Neuronal stem cell (in vitro differentiated cells): ENCODE results near the gene PSKH1.

Experiments used
- DNase-seq: peaks from one replicate; pipeline ENCODE4 v3.0.0-alpha.2; 2013; ENCODE audit warnings: low spot score
- H2AFZ ChIP-seq: one replicate; pipeline ENCODE4 v1.6.1; 2013; ENCODE audit warnings: mild to moderate bottlenecking, low read length, inconsistent platforms
- H2AK5ac ChIP-seq: 2 replicates; pipeline ENCODE4 v1.6.1; 2013; ENCODE audit warnings: low read depth, mild to moderate bottlenecking, inconsistent platforms, low read length, moderate library complexity, mixed read lengths
- H2BK120ac ChIP-seq: 2 replicates; pipeline ENCODE4 v1.6.1; 2013; ENCODE audit warnings: low read depth, mild to moderate bottlenecking, inconsistent platforms, low read length, moderate library complexity, mixed read lengths
- H2BK12ac ChIP-seq: one replicate; pipeline ENCODE4 v1.6.1; 2013; ENCODE audit warnings: low read length, inconsistent platforms
- H2BK15ac ChIP-seq: 2 replicates; pipeline ENCODE4 v1.6.1; 2013; ENCODE audit warnings: mild to moderate bottlenecking, low read length, inconsistent platforms, mixed read lengths
- H2BK5ac ChIP-seq: one replicate; pipeline ENCODE4 v1.6.1; 2013; ENCODE audit warnings: inconsistent platforms, mild to moderate bottlenecking, low read length, moderate library complexity
- H3K14ac ChIP-seq: one replicate; pipeline ENCODE4 v1.6.1; 2013; ENCODE audit warnings: low read length, inconsistent platforms
- H3K18ac ChIP-seq: 2 replicates; pipeline ENCODE4 v1.6.1; 2013; ENCODE audit warnings: low read length, inconsistent platforms
- H3K23ac ChIP-seq: 2 replicates; pipeline ENCODE4 v1.6.1; 2013; ENCODE audit warnings: low read depth, mild to moderate bottlenecking, mixed read lengths, low read length, inconsistent platforms; ENCODE audit not compliant: poor library complexity
- H3K27ac ChIP-seq: replicated peaks from 3 replicates; pipeline ENCODE4 v1.5.1; 2013; ENCODE audit warnings: low read length, inconsistent platforms
- H3K27me3 ChIP-seq, 3 experiments: 2 replicates each; pipeline ENCODE4 v1.6.1; 2013; ENCODE audit warnings: low read length in 3 of 3, mild to moderate bottlenecking in 2 of 3, inconsistent platforms in 1 of 3, low read depth in 1 of 3, mixed read lengths in 1 of 3, moderate library complexity in 1 of 3; ENCODE audit not compliant: control insufficient read depth in 3 of 3, insufficient read depth in 3 of 3
- H3K36me3 ChIP-seq, 2 donors: replicated peaks in 1 of 2; 2 replicates each; pipeline ENCODE4 v1.6.1; 2013; ENCODE audit warnings: low read length in 2 of 2; ENCODE audit not compliant: control insufficient read depth in 2 of 2, insufficient read depth in 2 of 2
- H3K4ac ChIP-seq: 2 replicates; pipeline ENCODE4 v1.6.1; 2013; ENCODE audit warnings: inconsistent platforms, mild to moderate bottlenecking, low read length, moderate library complexity
- H3K4me1 ChIP-seq, 2 donors: 1 replicate in 1 of 2; 2 replicates in 1 of 2; pipeline ENCODE4 v1.6.1; 2013; ENCODE audit warnings: low read length in 2 of 2, low read depth in 1 of 2; ENCODE audit not compliant: control insufficient read depth in 2 of 2, insufficient read depth in 1 of 2
- H3K4me2 ChIP-seq: one replicate; pipeline ENCODE4 v1.6.1; 2013; ENCODE audit warnings: mild to moderate bottlenecking, low read length, inconsistent platforms; ENCODE audit not compliant: insufficient read depth, poor library complexity, severe bottlenecking
- H3K4me3 ChIP-seq, 2 donors: 2 replicates each; pipeline ENCODE4 v1.5.1; 2013; ENCODE audit warnings: low read length in 2 of 2, mild to moderate bottlenecking in 2 of 2, inconsistent platforms in 1 of 2, moderate library complexity in 1 of 2
- H3K79me1 ChIP-seq: one replicate; pipeline ENCODE4 v1.6.1; 2013; ENCODE audit warnings: low read depth, mild to moderate bottlenecking, inconsistent platforms, low read length, moderate library complexity
- H3K9ac ChIP-seq: one replicate; pipeline ENCODE4 v1.6.1; 2013; ENCODE audit warnings: mild to moderate bottlenecking, low read depth, low read length, inconsistent platforms; ENCODE audit not compliant: poor library complexity
- H3K9me3 ChIP-seq, 2 donors: replicated peaks in 1 of 2; 2 replicates each; pipeline versions ENCODE3 to v1.6.1; 2013; ENCODE audit warnings: low read length in 2 of 2, mild to moderate bottlenecking in 2 of 2, inconsistent platforms in 1 of 2, low read depth in 1 of 2, mixed read lengths in 1 of 2, moderate library complexity in 1 of 2; ENCODE audit not compliant: control insufficient read depth in 2 of 2, insufficient read depth in 1 of 2
- H4K8ac ChIP-seq: one replicate; pipeline ENCODE4 v1.6.1; 2013; ENCODE audit warnings: low read depth, mild to moderate bottlenecking, inconsistent platforms, low read length, moderate library complexity
- H4K91ac ChIP-seq: one replicate; pipeline ENCODE4 v1.6.1; 2013; ENCODE audit warnings: low read length, low read depth, mild to moderate bottlenecking, inconsistent platforms; ENCODE audit not compliant: poor library complexity
- WGBS, 2 donors: extraction: QIAGEN DNeasy Blood & Tissue Kit; methylation state at CpG; one replicate each; pipeline ENCODE4 v1.1.7; 2013; ENCODE audit warnings: missing lambda C conversion rate in 2 of 2, mixed read lengths in 1 of 2; ENCODE audit not compliant: insufficient read length in 2 of 2, insufficient replicate concordance in 1 of 2; ENCODE audit errors: extremely low coverage in 2 of 2; 5-methylcytosine and 5-hydroxymethylcytosine counted together

Gene PSKH1

GRCh38 chr16:67847064-67847861 lies 45.8 kb upstream of the PSKH1 start, which contains the start of gene CENPT:
CENPT (minus strand) TSS chr16:67847693; CDS start chr16:67833859, 13,834 bp downstream.
- H3K9me3 ChIP-seq, result no peaks in the 10 kb centered on the region
- peak within 1 kb of the TSS; percentile 94 for H3K18ac ChIP-seq
- no peaks in the 10 kb centered on the region for H3K27me3 ChIP-seq
- no peak within 1 kb of the TSS for H2BK12ac ChIP-seq
- no CpG with 5 or more reads among the region's 62 CpGs for WGBS, 2 donors
- H4K8ac ChIP-seq, result no peak within 1 kb of the TSS
- H3K9ac ChIP-seq, result peak within 1 kb of the TSS; percentile 97
- DNase-seq, result no peak
- peaks cover 15% of the 10 kb centered on the region for H3K79me1 ChIP-seq
- H2AK5ac ChIP-seq, result peak within 1 kb of the TSS; percentile 73
- peak within 1 kb of the TSS; percentile 83 for H3K4me2 ChIP-seq
- H2BK120ac ChIP-seq, result no peak within 1 kb of the TSS
- H4K91ac ChIP-seq, result no peak within 1 kb of the TSS
- peak within 1 kb of the TSS; percentile 89 for H3K27ac ChIP-seq
- peak within 1 kb of the TSS; percentile 83 for H3K23ac ChIP-seq
- H3K14ac ChIP-seq, result peak within 1 kb of the TSS; percentile 75
- H3K4ac ChIP-seq, result no peak within 1 kb of the TSS
- peak within 1 kb of the TSS; percentile 55 for H2BK15ac ChIP-seq
- peaks cover 22 to 23% of the 10 kb centered on the region in 2 donors for H3K4me1 ChIP-seq
- peaks cover 4 to 41% of the 10 kb centered on the region in 2 donors for H3K36me3 ChIP-seq
- H2AFZ ChIP-seq, result peak within 1 kb of the TSS; percentile 81
- H2BK5ac ChIP-seq, result peak within 1 kb of the TSS; percentile 79
- H3K4me3 ChIP-seq, result peak within 1 kb of the TSS; percentile 97 to 98

- no CpG with 5 or more reads among the region's 11 CpGs for whole genome bisulfite sequencing, 2 donors
- Histone ChIP-seq H2BK5ac (no peak overlapping the region), H3K27ac (no peak overlapping the region), H3K9me3 (no peaks in the 10 kb centered on the region), H3K4ac (no peak overlapping the region), H4K91ac (no peak overlapping the region), H3K4me2 (peak overlapping the region; percentile 83), H3K14ac (no peak overlapping the region), H3K9ac (no peak overlapping the region), H2BK15ac (no peak overlapping the region), H2BK12ac (no peak overlapping the region), H4K8ac (no peak overlapping the region), H2AFZ (no peak overlapping the region), H3K79me1 (peaks cover 10% of the 10 kb centered on the region), H3K18ac (no peak overlapping the region), H3K4me1 (peaks cover 21% of the 10 kb centered on the region in 2 donors), H3K23ac (no peak overlapping the region), H3K36me3 (peaks cover 4 to 47% of the 10 kb centered on the region in 2 donors), H2BK120ac (no peak overlapping the region), H2AK5ac (no peak overlapping the region), H3K27me3 (no peaks in the 10 kb centered on the region), H3K4me3 (peak overlapping the region in 1 of 2 donors; percentile 97)
- DNase-seq, result no peak
Observed at GRCh38 chr16:67848118-67848517, 44.9 kb upstream of the PSKH1 start.

- Histone ChIP-seq H3K9me3 (no peaks in the 10 kb centered on the region), H2AFZ (no peak overlapping the region), H3K4me2 (no peak overlapping the region), H3K27me3 (no peaks in the 10 kb centered on the region), H3K9ac (no peak overlapping the region), H2BK12ac (no peak overlapping the region), H3K4me3 (no peak overlapping the region), H2BK120ac (no peak overlapping the region), H3K27ac (no peak overlapping the region), H2BK15ac (no peak overlapping the region), H3K79me1 (peaks cover 13% of the 10 kb centered on the region), H3K4ac (no peak overlapping the region), H2AK5ac (no peak overlapping the region), H3K23ac (no peak overlapping the region), H3K14ac (no peak overlapping the region), H3K18ac (no peak overlapping the region), H3K4me1 (peaks cover 0 to 3% of the 10 kb centered on the region in 2 donors), H3K36me3 (peaks cover 2 to 74% of the 10 kb centered on the region in 2 donors), H4K91ac (no peak overlapping the region), H2BK5ac (no peak overlapping the region), H4K8ac (no peak overlapping the region)
- DNase-seq, result no peak
- WGBS, 2 donors, result no CpG with 5 or more reads among the region's 3 CpGs
Observed at GRCh38 chr16:67853670-67854069, 39.4 kb upstream of the PSKH1 start.

- no peak overlapping the region for H2BK12ac ChIP-seq
- H3K27me3 ChIP-seq, result no peaks in the 10 kb centered on the region
- no peak overlapping the region for H3K4me2 ChIP-seq
- no peak overlapping the region for H3K23ac ChIP-seq
- H3K4ac ChIP-seq, result no peak overlapping the region
- H3K14ac ChIP-seq, result no peak overlapping the region
- H3K9me3 ChIP-seq, result no peaks in the 10 kb centered on the region
- H3K9ac ChIP-seq, result no peak overlapping the region
- H2AFZ ChIP-seq, result no peak overlapping the region
- H3K4me3 ChIP-seq, result no peak overlapping the region
- no peak overlapping the region for H3K27ac ChIP-seq
- H3K18ac ChIP-seq, result no peak overlapping the region
- no peak overlapping the region for H4K91ac ChIP-seq
- no peak overlapping the region for H2BK120ac ChIP-seq
- no peak overlapping the region for H2BK15ac ChIP-seq
- no peak overlapping the region for H2AK5ac ChIP-seq
- no peak overlapping the region for H2BK5ac ChIP-seq
- H3K36me3 ChIP-seq, result peaks cover 5 to 76% of the 10 kb centered on the region in 2 donors
- H3K4me1 ChIP-seq, result peaks cover 0 to 3% of the 10 kb centered on the region in 2 donors
- H4K8ac ChIP-seq, result no peak overlapping the region
- WGBS, 2 donors, result no CpG with 5 or more reads among the region's 10 CpGs
- peaks cover 16% of the 10 kb centered on the region for H3K79me1 ChIP-seq
- no peak for DNase-seq
Observed at GRCh38 chr16:67855789-67856188, 37.3 kb upstream of the PSKH1 start.
